Kidney (tissue), 14 donors: ENCODE measurements around the gene CFAP43. TPM values are rescaled to one million over a fixed set of nuclear protein-coding genes. Genes with fewer than 3 reads are reported as not detected.

Experiments used
- DNase-seq, 5 donors: peaks; one replicate each; pipeline ENCODE4 v3.0.0-alpha.2; 2013 to 2020
- FAIRE-seq: peaks from 2 replicates; lab custom pipeline; 2012; peaks lifted over from hg19 to GRCh38; lab: Jason Lieb, UNC
- H3K27ac ChIP-seq, 2 donors: one replicate each; pipeline ENCODE4 v1.7.0; 2013; ENCODE audit warnings: low read depth in 2 of 2, low read length in 2 of 2, inconsistent platforms in 1 of 2
- H3K27me3 ChIP-seq: one replicate; pipeline ENCODE4 v1.7.1; 2013; ENCODE audit warnings: low read length, inconsistent platforms; ENCODE audit not compliant: control insufficient read depth, insufficient read depth
- H3K36me3 ChIP-seq, 3 donors: one replicate each; pipeline versions ENCODE4 v1.7.0 to v1.7.1; 2013; ENCODE audit warnings: low read length in 3 of 3, control low read depth in 1 of 3, inconsistent platforms in 1 of 3; ENCODE audit not compliant: insufficient read depth in 3 of 3, control insufficient read depth in 2 of 3
- H3K4me1 ChIP-seq, 3 donors: one replicate each; pipeline versions ENCODE4 v1.7.0 to v1.7.1; 2013; ENCODE audit warnings: low read length in 3 of 3, inconsistent platforms in 1 of 3, low read depth in 1 of 3; ENCODE audit not compliant: control insufficient read depth in 2 of 3, insufficient read depth in 2 of 3
- H3K4me3 ChIP-seq, 3 donors: one replicate each; pipeline versions ENCODE4 v1.7.0 to v1.8.1; 2013; ENCODE audit warnings: low read length in 3 of 3, control low read depth in 1 of 3, inconsistent platforms in 1 of 3
- H3K9ac ChIP-seq, 3 donors: one replicate each; pipeline versions ENCODE4 v1.7.0 to v1.7.1; 2013; ENCODE audit warnings: low read length in 3 of 3, control low read depth in 1 of 3, inconsistent platforms in 1 of 3
- H3K9me3 ChIP-seq, 3 donors: one replicate each; pipeline versions ENCODE4 v1.7.0 to v1.7.1; 2013; ENCODE audit warnings: low read length in 3 of 3, control low read depth in 1 of 3, inconsistent platforms in 1 of 3; ENCODE audit not compliant: control insufficient read depth in 2 of 3, insufficient read depth in 1 of 3
- intact Hi-C: fragments of 100-400 bp; cut with DNase I; formaldehyde crosslinking; loops from one replicate; pipeline ENCODE4 v1.11.1; 2022
- polyA plus RNA-seq: library from polyadenylated mRNA; stranded (reverse); fragments of 350-450 nt; fragmentation: Illumina TruSeq; extraction: RNeasy Lipid Tissue Mini Kit (QIAGEN cat#74804); gene quantifications from one replicate; pipeline ENCODE4 v1.2.3, GENCODE V29; 2014; ENCODE audit warnings: low read depth, low replicate concordance; ENCODE audit not compliant: insufficient read depth
- total RNA-seq: library from RNA; stranded (reverse); fragmentation: NEBNext Ultra II Directional; extraction: Animal tissue kit (Norgen Biotek cat#: 25700); gene quantifications from one replicate; pipeline ENCODE4 v1.2.1, GENCODE V29; 2021
- TF ChIP-seq, protein P1 (sequence below): IDR thresholded peaks from 3 replicates; pipeline ENCODE4 v1.5.1; 2012; ENCODE audit warnings: mild to moderate bottlenecking, moderate library complexity, borderline replicate concordance; ENCODE audit not compliant: insufficient read depth; ENCODE audit errors: extremely low read depth
- donor health status: control.
- donor health status: control.
- donor health status: control.
- donor health status: control.
- donor health status: control.
- donor health status: DM: yes; HTN: yes; CAD: no.
- donor health status: Normal renal cell carcinoma (clear cell type).

Gene CFAP43
- total and polyA plus RNA-seq, 2 donors from 2014 or later: 3.1 to 7.2 TPM

DNA sequence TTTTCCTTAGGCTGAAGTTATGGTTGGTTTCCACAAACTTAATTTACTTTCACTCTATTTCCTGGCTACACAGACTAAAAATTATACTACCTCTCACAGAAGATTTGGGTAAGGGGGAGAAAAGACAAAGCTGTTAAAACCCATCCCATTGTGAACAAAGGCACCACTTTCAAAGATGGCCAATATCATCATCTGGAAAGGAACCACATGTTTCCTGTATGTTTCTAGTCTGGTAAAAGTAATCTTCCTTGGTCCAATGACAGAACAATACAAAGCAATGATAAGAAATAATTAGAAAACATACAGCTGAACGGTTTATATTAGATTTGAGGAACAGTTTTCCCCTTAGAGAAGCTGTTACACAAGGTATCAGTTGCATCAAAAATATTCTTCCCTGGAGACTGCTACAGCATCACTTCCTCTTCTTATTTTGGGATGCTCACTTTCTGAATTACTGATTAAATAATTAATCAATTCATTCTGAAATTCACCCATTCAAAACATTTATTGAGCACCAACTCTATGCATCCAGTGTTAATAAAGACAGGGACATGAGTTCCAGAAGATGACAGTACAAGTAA, 118.7 kb downstream of the CFAP43 start:
- Histone ChIP-seq H3K9ac (no peak overlapping the region), H3K4me1 (no peaks in the 10 kb centered on the region), H3K27ac (no peak overlapping the region), H3K27me3 (no peaks in the 10 kb centered on the region), H3K4me3 (no peak overlapping the region), H3K9me3 (no peaks in the 10 kb centered on the region), H3K36me3 (no peaks in the 10 kb centered on the region)
- FAIRE-seq (no peak), DNase-seq (no peak)
- intact Hi-C loops: no loop called here
- TF ChIP-seq, protein P1, sequence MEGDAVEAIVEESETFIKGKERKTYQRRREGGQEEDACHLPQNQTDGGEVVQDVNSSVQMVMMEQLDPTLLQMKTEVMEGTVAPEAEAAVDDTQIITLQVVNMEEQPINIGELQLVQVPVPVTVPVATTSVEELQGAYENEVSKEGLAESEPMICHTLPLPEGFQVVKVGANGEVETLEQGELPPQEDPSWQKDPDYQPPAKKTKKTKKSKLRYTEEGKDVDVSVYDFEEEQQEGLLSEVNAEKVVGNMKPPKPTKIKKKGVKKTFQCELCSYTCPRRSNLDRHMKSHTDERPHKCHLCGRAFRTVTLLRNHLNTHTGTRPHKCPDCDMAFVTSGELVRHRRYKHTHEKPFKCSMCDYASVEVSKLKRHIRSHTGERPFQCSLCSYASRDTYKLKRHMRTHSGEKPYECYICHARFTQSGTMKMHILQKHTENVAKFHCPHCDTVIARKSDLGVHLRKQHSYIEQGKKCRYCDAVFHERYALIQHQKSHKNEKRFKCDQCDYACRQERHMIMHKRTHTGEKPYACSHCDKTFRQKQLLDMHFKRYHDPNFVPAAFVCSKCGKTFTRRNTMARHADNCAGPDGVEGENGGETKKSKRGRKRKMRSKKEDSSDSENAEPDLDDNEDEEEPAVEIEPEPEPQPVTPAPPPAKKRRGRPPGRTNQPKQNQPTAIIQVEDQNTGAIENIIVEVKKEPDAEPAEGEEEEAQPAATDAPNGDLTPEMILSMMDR: no peak

GRCh38 chr10:104109908-104110662, 122.1 kb downstream of the CFAP43 start:
- Histone ChIP-seq H3K4me1 (no peaks in the 10 kb centered on the region), H3K27ac (no peak overlapping the region)
- FAIRE-seq: no peak

DNA sequence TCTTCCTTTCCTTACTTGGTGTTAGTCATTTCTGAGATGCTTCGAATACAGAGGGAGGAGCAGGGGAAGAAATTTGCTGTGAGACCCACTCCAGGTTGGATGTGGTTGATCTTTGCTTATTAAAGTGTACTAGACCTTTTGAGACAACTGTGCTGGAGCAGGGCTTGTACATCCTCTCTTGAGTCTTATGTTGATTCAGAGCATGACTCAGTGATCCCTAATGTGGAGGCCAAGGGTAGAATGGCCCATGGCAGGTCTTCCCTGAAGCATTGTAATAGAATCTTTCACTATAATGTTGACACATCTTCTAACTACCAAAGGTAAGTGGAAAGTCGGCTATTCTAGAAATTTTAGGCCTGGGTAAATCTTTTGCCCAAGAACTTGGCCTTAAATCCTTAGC, 127.2 kb downstream of the CFAP43 start:
- intact Hi-C loops: no loop called here
- TF ChIP-seq, protein P1: no peak
- Histone ChIP-seq H3K36me3 (no peaks in the 10 kb centered on the region), H3K4me1 (no peaks in the 10 kb centered on the region), H3K27me3 (no peaks in the 10 kb centered on the region), H3K9ac (no peak overlapping the region), H3K9me3 (no peaks in the 10 kb centered on the region), H3K4me3 (no peak overlapping the region), H3K27ac (no peak overlapping the region)
- FAIRE-seq (no peak), DNase-seq (no peak)

More at GRCh38 chr10:104109908-104110662, 122.1 kb downstream of the CFAP43 start:
- Histone ChIP-seq H3K27me3 (no peaks in the 10 kb centered on the region), H3K4me3 (no peak overlapping the region), H3K9ac (no peak overlapping the region), H3K36me3 (no peaks in the 10 kb centered on the region), H3K9me3 (no peaks in the 10 kb centered on the region)
- TF ChIP-seq, protein P1: no peak
- peak in 1 of 5 donors; percentile 5 for DNase-seq
- intact Hi-C loops: no loop called here
